Measurements from ENCODE around the gene RP9.
"Not testable (repeated sequence)": the region's sequence is repeated elsewhere in the genome, so short reads cannot be mapped to it uniquely, and the experiment has no call there.

Gene RP9

DNA sequence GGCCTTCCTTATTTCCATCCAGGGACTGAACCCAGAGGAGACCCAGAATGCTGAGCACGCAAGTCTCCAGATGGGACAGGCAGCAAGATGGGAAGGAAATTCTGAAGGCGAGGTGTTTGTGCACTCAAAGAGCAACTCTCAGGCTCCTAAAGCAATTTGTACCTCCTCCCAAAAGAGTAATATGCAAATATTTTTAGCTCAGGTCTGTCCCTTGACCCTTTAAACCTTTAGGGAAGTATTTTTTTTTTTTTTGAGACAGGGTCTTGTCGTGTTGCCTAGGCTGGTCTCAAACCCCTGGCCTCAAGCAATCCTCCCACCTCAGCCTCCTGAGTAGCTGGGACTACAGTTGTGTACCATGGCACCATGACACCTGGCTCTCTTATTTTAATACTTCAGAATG, 8.4 kb downstream of the RP9 start:
- Histone ChIP-seq H3K23ac (ENCODE audit: low read length) (no peak overlapping the region), H2BK5ac (ENCODE audit: low read length) (no peak overlapping the region), H3K79me2 (ENCODE audit: control insufficient read depth, insufficient read depth, low read length) (peaks cover 3% of the 10 kb centered on the region), H3K36me3 (ENCODE audit: control insufficient read depth, insufficient read depth, low read length) (peaks cover 12% of the 10 kb centered on the region), H4K8ac (ENCODE audit: low read depth, low read length) (no peak overlapping the region), H3K27ac (ENCODE audit: low read depth, low read length) (no peak overlapping the region), H2AK5ac (ENCODE audit: low read length) (no peak overlapping the region), H3K4me3 (ENCODE audit: low read length) (no peak overlapping the region), H4K5ac (ENCODE audit: low read length) (no peak overlapping the region), H3K79me1 (ENCODE audit: low read length) (peaks cover 6% of the 10 kb centered on the region), H2BK120ac (ENCODE audit: low read depth, low read length) (no peak overlapping the region), H2BK15ac (replicated peaks; ENCODE audit: low read depth) (no peak overlapping the region), H3K4ac (ENCODE audit: low read depth, low read length) (no peak overlapping the region), H3K9ac (ENCODE audit: low read length) (no peak overlapping the region), H3K27me3 (ENCODE audit: insufficient read depth, low read length, poor library complexity) (no peaks in the 10 kb centered on the region), H3K4me1 (ENCODE audit: control insufficient read depth, low read depth, low read length) (no peaks in the 10 kb centered on the region), H3K4me2 (ENCODE audit: low read length) (no peak overlapping the region), H3K18ac (ENCODE audit: low read length) (no peak overlapping the region), H3K56ac (ENCODE audit: low read length) (no peak overlapping the region)
- DNase-seq: no peak
- WGBS (ENCODE audit: extremely low coverage, insufficient coverage, low lambda C conversion rate): no CpG with 5 or more reads among the region's 3 CpGs

DNA sequence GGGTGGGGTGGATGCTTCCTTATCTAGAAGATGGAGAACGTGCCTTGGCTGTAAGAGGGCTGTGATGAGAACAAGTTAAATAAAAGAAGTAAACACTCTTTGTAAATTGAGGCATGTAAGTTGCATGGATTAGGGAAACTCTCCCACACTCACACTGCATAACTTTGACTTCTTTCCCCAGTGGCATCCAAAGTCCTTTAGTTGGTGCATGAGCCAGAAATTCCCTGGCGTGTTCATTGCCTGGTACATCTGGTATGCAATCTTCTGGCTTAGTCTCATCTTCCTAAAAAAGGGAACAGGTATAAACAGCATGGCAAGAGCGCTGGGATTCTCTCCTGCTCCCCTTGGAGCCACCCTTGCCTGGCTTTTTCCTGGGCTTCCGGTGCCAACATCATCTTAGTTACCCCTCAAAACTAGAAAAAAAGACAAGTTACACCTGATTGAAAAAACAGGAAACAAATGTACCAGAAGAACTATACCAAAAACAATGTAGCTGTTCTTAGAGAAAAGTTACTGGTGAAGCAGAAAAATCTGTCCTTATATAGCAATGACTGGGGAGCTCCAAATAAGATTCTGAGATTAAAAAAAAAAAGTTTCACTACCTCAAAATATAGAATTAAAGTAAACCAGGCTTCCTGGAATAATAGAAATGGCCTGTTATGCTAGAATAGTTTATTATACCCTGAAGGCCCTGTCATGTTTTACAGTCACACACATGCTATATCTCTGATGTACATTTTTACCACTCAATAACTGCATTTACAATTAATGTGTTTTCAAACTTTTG, 9.9 kb downstream of the RP9 start:
- no peak for DNase-seq
- H3K36me3 ChIP-seq (ENCODE audit: control insufficient read depth, insufficient read depth, low read length): peaks cover 12% of the 10 kb centered on the region
- WGBS (ENCODE audit: extremely low coverage, insufficient coverage, low lambda C conversion rate): no CpG with 5 or more reads among the region's 4 CpGs

DNA sequence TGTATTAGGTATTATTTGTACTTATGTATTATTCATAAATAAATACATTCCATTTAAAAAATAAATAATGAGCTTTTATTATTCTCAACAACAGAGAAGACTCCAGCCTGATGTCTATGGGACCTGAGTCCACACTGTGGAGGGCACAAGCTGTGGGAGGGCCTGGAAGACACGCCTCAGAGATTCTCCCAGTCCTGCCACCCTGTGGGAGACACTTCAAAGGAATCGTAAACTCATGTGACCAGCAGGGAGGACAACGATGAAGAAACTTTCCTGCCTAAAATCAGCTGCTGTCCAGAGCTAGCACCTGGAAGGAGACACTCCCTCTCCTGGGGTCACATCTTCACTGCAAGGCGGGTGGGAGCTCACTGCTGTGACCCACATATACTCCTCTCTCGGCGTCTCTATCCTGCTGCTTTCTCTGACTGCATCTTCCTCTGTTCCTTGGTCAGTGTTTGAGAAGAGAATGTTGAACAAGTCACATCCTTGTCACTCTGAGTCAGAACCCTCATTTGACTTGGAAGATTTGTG, 14.4 kb downstream of the RP9 start:
- H3K9ac ChIP-seq (ENCODE audit: low read length); H3K23ac ChIP-seq (ENCODE audit: low read length); H3K36me3 ChIP-seq (ENCODE audit: control insufficient read depth, insufficient read depth, low read length); H2BK5ac ChIP-seq (ENCODE audit: low read length); H2AK5ac ChIP-seq (ENCODE audit: low read length); H2BK15ac ChIP-seq (replicated peaks; ENCODE audit: low read depth); H3K4me3 ChIP-seq (ENCODE audit: low read length); H3K18ac ChIP-seq (ENCODE audit: low read length); H3K79me1 ChIP-seq (ENCODE audit: low read length); H4K5ac ChIP-seq (ENCODE audit: low read length); H3K4me2 ChIP-seq (ENCODE audit: low read length); H4K8ac ChIP-seq (ENCODE audit: low read depth, low read length); H3K56ac ChIP-seq (ENCODE audit: low read length); H2BK120ac ChIP-seq (ENCODE audit: low read depth, low read length); DNase-seq; H3K4ac ChIP-seq (ENCODE audit: low read depth, low read length); H3K79me2 ChIP-seq (ENCODE audit: control insufficient read depth, insufficient read depth, low read length); H3K27me3 ChIP-seq (ENCODE audit: insufficient read depth, low read length, poor library complexity); H3K27ac ChIP-seq (ENCODE audit: low read depth, low read length); H3K4me1 ChIP-seq (ENCODE audit: control insufficient read depth, low read depth, low read length): not testable (repeated sequence)
- WGBS (ENCODE audit: extremely low coverage, insufficient coverage, low lambda C conversion rate): no CpG with 5 or more reads among the region's 6 CpGs

More for the DNA sequence above, 9.9 kb downstream of the RP9 start:
- Histone ChIP-seq H3K27ac (ENCODE audit: low read depth, low read length) (no peak overlapping the region), H3K27me3 (ENCODE audit: insufficient read depth, low read length, poor library complexity) (no peaks in the 10 kb centered on the region), H2BK5ac (ENCODE audit: low read length) (no peak overlapping the region), H2BK120ac (ENCODE audit: low read depth, low read length) (no peak overlapping the region), H4K8ac (ENCODE audit: low read depth, low read length) (no peak overlapping the region), H4K5ac (ENCODE audit: low read length) (no peak overlapping the region), H2BK15ac (replicated peaks; ENCODE audit: low read depth) (no peak overlapping the region), H3K23ac (ENCODE audit: low read length) (no peak overlapping the region), H3K79me2 (ENCODE audit: control insufficient read depth, insufficient read depth, low read length) (no peaks in the 10 kb centered on the region), H3K79me1 (ENCODE audit: low read length) (peaks cover 3% of the 10 kb centered on the region), H3K4me2 (ENCODE audit: low read length) (no peak overlapping the region), H3K4ac (ENCODE audit: low read depth, low read length) (no peak overlapping the region), H2AK5ac (ENCODE audit: low read length) (no peak overlapping the region), H3K4me3 (ENCODE audit: low read length) (no peak overlapping the region), H3K18ac (ENCODE audit: low read length) (no peak overlapping the region), H3K9ac (ENCODE audit: low read length) (no peak overlapping the region), H3K4me1 (ENCODE audit: control insufficient read depth, low read depth, low read length) (no peaks in the 10 kb centered on the region), H3K56ac (ENCODE audit: low read length) (no peak overlapping the region)

DNA sequence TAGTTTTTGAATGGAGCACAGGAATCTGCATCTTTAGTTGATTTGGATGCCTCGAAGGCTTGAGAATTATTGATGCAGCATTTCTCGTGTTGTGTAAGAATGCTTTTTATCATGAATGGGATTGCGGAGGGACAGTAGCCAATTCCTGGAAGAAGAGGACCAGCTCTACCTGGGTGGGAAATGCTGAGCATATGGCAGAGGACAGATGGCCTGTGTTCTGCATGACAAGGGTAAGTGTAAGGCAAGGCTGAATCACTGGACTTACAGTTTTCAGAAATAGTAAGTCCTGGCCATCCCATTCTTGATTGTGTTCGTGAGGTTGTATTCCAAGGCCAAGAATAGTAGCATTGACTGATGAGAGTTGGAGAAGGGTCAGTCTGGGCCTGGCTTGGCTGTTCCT, 15.9 kb downstream of the RP9 start:
- H2AK5ac ChIP-seq (ENCODE audit: low read length): no peak overlapping the region
- H3K79me2 ChIP-seq (ENCODE audit: control insufficient read depth, insufficient read depth, low read length): no peaks in the 10 kb centered on the region
- no peaks in the 10 kb centered on the region for H3K27me3 ChIP-seq (ENCODE audit: insufficient read depth, low read length, poor library complexity)
- H3K4ac ChIP-seq (ENCODE audit: low read depth, low read length): no peak overlapping the region
- no peak overlapping the region for H3K27ac ChIP-seq (ENCODE audit: low read depth, low read length)
- no peak overlapping the region for H4K5ac ChIP-seq (ENCODE audit: low read length)
- H3K4me3 ChIP-seq (ENCODE audit: low read length): no peak overlapping the region
- H4K8ac ChIP-seq (ENCODE audit: low read depth, low read length): no peak overlapping the region
- H2BK120ac ChIP-seq (ENCODE audit: low read depth, low read length): no peak overlapping the region
- no peak overlapping the region for H2BK5ac ChIP-seq (ENCODE audit: low read length)
- no peak overlapping the region for H3K23ac ChIP-seq (ENCODE audit: low read length)
- H3K4me1 ChIP-seq (ENCODE audit: control insufficient read depth, low read depth, low read length): no peaks in the 10 kb centered on the region
- H3K4me2 ChIP-seq (ENCODE audit: low read length): no peak overlapping the region
- no peak for DNase-seq
- no peak overlapping the region for H3K9ac ChIP-seq (ENCODE audit: low read length)
- no peak overlapping the region for H2BK15ac ChIP-seq (replicated peaks; ENCODE audit: low read depth)
- WGBS (ENCODE audit: extremely low coverage, insufficient coverage, low lambda C conversion rate): no CpG with 5 or more reads among the region's 4 CpGs
- H3K36me3 ChIP-seq (ENCODE audit: control insufficient read depth, insufficient read depth, low read length): peaks cover 3% of the 10 kb centered on the region
- no peak overlapping the region for H3K18ac ChIP-seq (ENCODE audit: low read length)
- H3K79me1 ChIP-seq (ENCODE audit: low read length): no peaks in the 10 kb centered on the region
- no peak overlapping the region for H3K56ac ChIP-seq (ENCODE audit: low read length)

DNA sequence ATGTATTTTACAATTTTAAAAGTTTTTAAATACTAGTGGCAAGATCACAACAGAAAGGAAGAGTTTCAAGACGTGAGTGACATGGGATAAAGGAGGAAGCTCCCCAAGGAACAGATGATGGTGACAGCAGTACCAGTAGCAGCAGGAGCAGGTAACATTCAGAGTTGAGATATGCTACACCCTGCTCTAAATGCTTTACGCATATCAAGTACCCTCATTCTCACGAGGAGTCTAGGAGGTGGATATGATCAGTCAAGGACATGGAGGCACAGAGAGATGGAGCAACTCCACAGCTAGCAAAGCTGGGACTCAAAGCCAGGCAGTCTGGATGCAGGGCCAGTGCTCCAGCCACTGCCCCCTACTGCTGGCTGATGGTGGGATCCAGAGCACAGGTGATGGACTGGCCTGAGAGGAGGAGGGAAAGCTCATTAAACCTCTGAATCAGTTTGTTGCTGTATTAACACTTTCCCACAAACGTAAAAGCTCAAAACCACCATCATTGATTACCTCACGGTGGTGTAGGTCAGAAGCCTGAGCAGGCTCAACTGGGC, 17.5 kb downstream of the RP9 start:
- Histone ChIP-seq H3K79me2 (ENCODE audit: control insufficient read depth, insufficient read depth, low read length) (no peaks in the 10 kb centered on the region), H3K4me1 (ENCODE audit: control insufficient read depth, low read depth, low read length) (no peaks in the 10 kb centered on the region), H3K79me1 (ENCODE audit: low read length) (no peaks in the 10 kb centered on the region), H4K5ac (ENCODE audit: low read length) (no peak overlapping the region), H2BK120ac (ENCODE audit: low read depth, low read length) (no peak overlapping the region), H3K4me3 (ENCODE audit: low read length) (no peak overlapping the region), H3K36me3 (ENCODE audit: control insufficient read depth, insufficient read depth, low read length) (peaks cover 1% of the 10 kb centered on the region), H3K27me3 (ENCODE audit: insufficient read depth, low read length, poor library complexity) (no peaks in the 10 kb centered on the region), H2BK5ac (ENCODE audit: low read length) (no peak overlapping the region), H2AK5ac (ENCODE audit: low read length) (no peak overlapping the region), H3K23ac (ENCODE audit: low read length) (no peak overlapping the region), H3K56ac (ENCODE audit: low read length) (no peak overlapping the region), H3K4me2 (ENCODE audit: low read length) (no peak overlapping the region), H3K18ac (ENCODE audit: low read length) (no peak overlapping the region), H3K4ac (ENCODE audit: low read depth, low read length) (no peak overlapping the region), H3K27ac (ENCODE audit: low read depth, low read length) (no peak overlapping the region), H2BK15ac (replicated peaks; ENCODE audit: low read depth) (no peak overlapping the region), H3K9ac (ENCODE audit: low read length) (no peak overlapping the region), H4K8ac (ENCODE audit: low read depth, low read length) (no peak overlapping the region)
- no CpG with 5 or more reads among the region's 5 CpGs for WGBS (ENCODE audit: extremely low coverage, insufficient coverage, low lambda C conversion rate)
- no peak for DNase-seq

Data from mesendoderm (in vitro differentiated cells).